Left ventricle myocardium superior (tissue), 1 donor: Measurements from ENCODE around the gene MPPED1. TPM values are rescaled to one million over a fixed set of nuclear protein-coding genes. Genes with fewer than 3 reads are reported as not detected.
A peak's percentile ranks its signal among the peaks of the same experiment; 100 is the strongest.

Experiments
- ATAC-seq: fragments of 200-7000 bp; cut with Tn5 transposase; one replicate; pipeline ENCODE4 v1.9.1; 2020; ENCODE audit warnings: mild to moderate bottlenecking, moderate library complexity
- DNase-seq: peaks from one replicate; pipeline ENCODE4 v3.0.0-alpha.2; 2020
- intact Hi-C: fragments of 100-400 bp; cut with micrococcal nuclease; formaldehyde crosslinking; loops from one replicate; pipeline ENCODE4 v1.11.0; 2022
- total RNA-seq: library from RNA; stranded (reverse); fragmentation: NEBNext Ultra II Directional; extraction: Animal tissue kit (Norgen Biotek cat#: 25700); gene quantifications from one replicate; pipeline ENCODE4 v1.2.1, GENCODE V29; 2021
- donor health status: DM: no; HTN: yes; CAD: no; lungs with severe emphysema.

Gene MPPED1
- total RNA-seq, 1 donor from 2014 or later, result not detected

DNA sequence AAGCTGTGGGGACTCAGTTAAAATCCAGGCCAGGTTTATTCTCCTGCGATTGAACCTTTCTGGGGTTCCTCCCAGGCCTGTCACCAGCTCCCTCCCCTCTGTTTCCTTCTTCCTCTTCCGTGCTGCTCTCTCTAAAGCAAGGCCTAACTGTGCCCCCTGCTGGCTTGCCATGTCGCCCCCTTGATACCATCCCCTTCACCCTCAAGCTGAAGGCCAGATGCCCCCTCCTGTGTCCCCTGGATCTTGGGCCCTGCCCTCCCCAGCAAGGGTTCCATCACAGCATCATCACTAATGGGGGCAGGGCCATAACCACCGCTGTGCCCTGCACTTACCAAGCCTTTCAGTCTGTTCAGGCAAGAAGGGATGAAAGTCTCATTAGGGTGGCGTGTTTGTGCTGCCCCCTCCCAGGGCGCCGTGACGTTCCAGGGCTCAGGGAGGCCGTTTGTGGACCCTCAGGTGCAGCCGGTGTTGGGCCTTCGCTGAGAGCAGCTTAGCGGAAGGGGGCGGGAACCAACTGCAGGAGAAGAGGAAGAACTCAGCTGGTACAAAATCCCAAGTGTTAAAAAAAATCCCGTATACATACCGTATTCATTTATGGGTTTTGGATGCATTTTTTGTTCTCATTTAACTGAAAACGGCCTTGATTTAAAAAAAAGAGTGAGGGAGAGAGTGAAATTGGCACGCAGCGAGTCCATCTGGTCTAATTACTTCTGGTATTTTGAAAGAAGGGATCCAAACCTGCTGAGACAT lies 69.9 kb downstream of the MPPED1 start:
- ATAC-seq (no peak), DNase-seq (no peak)
- intact Hi-C loops, result no loop called here

DNA sequence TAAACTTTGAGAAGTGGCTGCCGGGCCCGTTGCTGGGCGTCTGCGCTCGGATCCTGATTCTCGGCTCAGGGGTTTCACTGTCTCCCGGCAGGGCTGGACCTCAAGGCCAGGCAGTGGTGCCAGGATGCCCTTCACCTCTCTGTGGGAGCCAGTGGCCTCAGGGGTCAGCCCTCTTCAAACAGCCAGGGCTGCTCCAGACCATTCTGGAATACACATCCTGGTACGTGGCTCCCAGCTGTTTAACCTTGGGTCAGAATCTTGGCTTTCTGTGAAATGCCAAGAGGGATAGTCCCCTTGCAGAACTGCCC lies 70.5 kb downstream of the MPPED1 start:
- ATAC-seq, result no peak
- intact Hi-C loops, result no loop called here
- no peak for DNase-seq

DNA sequence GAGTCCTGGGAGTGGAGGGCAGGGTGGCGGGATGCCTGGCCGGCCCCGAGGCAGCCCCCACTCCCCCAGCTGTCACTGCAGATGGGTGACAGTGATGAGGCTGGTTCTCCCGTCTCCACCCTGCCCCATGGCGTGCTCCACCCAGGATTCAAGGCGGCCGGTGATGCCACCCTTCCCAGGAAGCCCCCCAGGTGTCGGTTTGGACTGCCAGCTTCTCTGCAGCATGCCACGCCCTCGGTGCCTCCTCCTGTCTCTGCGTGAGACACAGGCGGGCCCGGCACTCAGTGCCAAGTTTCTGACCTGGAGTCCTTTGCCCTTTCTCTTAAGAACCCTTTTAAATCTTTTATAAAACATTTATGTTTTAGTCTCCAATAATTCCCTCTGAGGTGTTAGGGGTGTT lies 71.5 kb downstream of the MPPED1 start:
- no peak for ATAC-seq
- intact Hi-C loops, result no loop called here

DNA sequence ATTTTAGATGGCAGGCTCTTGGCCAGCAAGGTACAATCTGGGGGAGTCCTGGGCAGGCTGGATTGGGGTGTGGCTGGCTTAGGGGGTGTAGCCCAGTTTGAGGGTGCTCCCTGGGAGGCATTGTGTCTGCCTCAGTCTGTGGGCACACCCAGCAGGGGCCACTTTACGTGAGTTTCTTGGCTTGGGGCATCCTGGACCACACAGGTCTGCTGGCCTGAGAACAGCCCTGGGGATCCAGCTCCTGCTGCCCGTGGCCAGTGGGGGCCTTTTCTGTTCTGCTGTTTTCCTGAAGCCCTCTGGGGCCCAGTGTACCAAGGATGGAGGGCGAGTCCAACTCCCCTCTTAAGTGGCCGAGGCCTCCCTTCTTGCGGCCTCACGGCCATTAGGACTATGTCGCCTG lies 71.9 kb downstream of the MPPED1 start:
- intact Hi-C loops, result no loop called here
- ATAC-seq (no peak), DNase-seq (no peak)

More for the DNA sequence above, 71.5 kb downstream of the MPPED1 start:
- no peak for DNase-seq

DNA sequence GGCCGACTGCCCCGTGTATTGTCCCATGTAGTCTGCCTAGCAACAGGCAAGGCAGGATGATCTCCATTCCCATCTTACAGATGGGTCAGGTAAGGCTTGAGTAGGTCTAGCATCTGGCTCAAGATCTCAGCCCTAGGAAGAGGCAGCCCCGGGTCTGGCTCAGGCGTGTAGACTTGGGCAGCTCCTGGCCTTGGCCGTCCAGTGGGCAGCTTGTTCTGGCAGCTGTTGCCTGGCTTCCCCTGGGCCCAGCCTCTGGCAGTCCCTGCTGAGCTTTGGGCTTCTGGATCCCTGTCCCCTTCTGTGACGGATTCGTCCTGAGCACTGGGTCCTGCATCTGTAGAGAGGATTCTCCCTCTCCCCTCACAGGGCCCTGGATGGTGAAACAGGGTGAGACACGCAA lies 72.4 kb downstream of the MPPED1 start:
- DNase-seq, result no peak
- intact Hi-C loops, result no loop called here
- no peak for ATAC-seq

DNA sequence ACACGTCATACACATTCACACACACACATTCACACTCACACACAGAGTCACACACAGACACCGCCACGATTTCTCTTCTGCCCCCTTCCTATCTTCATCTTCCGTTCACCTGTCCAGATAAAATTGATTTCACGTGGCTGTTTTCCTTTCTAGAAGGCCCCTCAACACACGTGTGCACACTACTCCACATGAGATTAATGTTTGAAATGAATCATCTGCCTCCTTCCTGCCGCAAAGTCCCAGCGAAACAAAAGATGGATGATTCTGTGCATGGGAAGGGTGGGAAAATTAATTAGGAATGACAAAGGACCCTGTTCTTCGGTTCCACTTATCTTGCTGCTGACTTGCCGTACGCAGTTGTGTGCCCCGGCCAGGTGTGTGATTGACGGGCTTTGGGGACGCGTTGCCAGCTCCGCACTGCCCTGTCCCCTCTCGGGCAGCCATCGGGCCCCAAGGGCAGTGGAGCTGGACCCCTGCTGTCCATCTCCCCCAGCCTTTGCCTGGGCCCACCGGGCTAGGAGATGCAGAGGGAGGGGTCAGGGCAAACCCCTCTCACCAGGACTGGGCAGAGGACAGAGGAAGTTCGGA lies 73.8 kb downstream of the MPPED1 start:
- intact Hi-C loops, result no loop called here
- ATAC-seq (no peak), DNase-seq (no peak)

DNA sequence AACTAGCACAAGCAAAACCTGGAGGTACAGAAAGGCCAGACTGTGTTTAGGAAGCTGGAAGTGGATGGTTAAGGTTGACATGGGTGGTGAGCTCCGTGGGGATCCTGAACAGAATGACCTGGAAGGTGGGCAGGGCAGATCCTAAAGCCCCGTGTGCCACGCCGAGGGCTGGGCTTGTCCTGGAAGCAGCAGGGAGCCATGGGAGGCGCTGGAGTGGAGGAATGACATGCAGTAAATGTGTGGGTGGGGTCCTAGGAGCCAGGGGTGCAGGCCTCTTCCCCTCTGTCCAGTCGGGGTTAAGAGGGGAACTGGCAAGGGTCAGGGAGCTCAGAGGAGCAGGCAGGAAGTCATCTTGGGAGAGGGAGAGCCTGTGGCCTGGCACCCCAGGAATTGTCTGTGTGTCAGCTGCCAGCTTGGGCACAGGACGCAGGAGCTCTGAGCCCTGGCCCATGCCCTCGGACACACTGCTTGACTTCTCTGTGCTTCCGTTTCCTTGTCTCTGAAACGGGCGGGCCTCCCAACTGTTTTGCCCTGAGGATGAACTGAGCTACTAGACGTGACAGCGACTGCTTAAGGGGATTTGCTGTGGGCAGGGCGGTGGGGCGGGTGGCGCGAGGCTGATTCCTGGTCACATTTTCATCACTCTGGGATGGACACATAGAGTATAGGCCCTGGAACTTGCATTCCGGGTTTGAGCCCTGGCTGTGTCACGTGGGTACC lies 75.7 kb downstream of the MPPED1 start:
- no peak for ATAC-seq
- DNase-seq, result peak; percentile 10
- intact Hi-C loops, result no loop called here

DNA sequence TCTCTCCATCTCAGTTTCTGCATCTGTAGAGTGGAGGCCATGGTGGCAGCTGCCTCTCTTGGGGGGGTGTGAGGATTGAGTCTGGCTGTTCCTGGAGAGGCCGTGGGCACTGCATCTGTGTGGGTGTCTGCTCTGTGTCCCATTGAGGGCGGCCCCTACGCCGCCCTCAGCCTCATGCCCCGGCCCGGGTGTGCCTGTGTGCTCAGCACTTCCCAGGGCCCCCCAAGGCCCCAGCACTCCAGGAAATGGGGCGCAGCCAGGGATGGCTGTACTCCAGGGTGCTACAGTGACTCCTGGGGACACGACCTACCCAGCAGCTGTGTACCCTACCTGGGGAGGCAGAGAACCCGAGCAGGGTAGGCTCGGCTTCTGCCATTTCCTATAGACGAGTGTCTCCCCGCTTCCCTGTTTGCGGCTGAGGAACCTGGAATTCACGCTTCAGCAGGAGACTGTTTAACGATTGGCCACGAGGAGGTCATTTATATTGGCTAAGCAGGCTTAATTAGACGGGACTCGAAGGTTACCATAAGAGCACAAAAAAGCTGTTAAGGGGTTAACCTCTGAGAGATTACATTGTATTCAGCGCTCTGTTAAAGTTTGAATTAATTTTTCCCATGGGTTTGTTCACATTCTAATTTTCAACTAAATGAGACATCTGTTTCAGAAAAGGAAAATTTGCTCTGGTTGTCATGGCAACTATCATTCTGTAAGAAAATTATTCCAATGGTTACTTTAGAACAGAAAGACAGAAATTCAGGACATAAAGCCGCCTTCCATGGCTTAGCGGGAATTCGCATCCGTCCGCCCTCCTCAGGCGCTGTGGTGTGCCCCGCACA lies 76.4 kb downstream of the MPPED1 start:
- intact Hi-C loops, result no loop called here
- DNase-seq, result peak; percentile 5
- ATAC-seq, result no peak

DNA sequence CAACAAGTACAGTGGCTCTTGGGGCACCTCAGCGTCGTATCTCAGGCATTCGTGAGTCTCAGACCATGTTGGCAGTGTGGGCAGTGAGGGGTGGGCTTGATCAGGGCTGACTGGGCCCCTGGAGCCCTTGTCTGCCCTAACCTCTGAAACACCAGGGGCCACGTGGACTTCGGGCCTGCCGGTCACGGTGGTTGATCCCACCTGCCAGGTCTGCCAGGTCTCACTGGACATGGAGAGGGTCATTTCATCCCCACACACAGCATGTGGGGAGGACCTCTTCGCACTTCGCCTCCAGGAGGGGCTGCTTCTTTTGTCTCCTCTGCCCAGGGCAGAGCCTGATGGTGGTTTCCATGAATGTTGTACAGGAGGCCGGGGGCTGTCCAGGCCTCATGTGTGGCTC lies 77.1 kb downstream of the MPPED1 start:
- intact Hi-C loops, result no loop called here
- DNase-seq (no peak), ATAC-seq (no peak)

DNA sequence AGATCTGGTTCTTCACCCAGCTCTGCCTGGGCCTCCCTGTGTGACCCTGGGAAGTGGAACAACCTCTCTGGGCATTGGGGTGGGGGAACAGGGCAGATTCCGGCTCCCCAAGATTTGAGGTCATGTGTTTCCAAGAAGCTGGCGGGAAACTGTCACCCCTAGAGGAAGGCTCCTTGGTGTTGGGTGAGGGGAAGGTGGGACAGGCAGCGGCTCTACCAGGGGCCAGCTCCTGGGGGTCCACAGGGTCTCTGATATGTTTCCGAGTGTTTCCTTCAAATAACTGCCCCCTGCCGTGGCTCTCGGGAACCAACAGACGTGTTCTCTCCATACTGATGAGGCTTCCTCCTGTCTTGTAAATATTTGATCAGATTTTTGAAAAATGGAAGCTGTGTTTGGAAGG lies 78.5 kb downstream of the MPPED1 start:
- intact Hi-C loops, result no loop called here
- DNase-seq (no peak), ATAC-seq (no peak)

DNA sequence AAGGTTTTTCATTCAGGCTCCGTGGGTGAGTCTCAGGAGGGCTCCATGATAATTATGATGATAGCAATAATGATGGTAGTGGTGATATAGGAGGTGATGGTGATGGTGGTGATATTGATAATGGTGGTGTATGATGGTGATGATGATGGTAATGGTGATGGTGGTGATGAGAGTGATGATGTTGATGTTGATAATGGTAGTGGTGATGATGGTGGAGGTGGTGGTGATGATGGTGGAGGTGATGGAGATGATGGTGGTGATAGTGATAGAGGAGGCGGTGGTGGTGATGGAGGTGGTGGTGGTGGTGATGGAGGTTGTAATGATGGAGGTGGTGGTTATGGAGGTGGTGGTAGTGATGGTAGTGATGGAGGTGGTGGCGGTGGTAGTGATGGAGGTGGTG lies 79.4 kb downstream of the MPPED1 start:
- DNase-seq, result no peak
- ATAC-seq, result no peak
- intact Hi-C loops, result no loop called here

DNA sequence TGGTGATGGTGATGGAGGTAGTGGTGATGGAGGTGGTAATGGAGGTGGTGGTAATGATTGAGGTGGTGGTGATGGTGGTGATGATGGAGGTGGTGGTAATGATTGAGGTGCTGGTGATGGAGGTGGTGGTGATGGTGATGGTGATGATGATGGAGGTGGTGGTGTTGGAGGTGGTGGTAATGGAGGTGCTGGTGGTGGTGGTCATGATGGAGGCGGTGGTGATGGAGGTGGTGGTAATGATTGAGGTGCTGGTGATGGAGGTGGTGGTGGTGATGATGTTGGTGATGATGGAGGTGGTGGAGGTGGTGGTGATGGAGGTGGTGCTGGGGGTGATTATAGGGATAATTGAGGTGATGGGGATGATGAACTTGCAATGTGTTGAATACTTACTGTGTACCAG lies 79.9 kb downstream of the MPPED1 start:
- intact Hi-C loops, result no loop called here
- ATAC-seq, result no peak

DNA sequence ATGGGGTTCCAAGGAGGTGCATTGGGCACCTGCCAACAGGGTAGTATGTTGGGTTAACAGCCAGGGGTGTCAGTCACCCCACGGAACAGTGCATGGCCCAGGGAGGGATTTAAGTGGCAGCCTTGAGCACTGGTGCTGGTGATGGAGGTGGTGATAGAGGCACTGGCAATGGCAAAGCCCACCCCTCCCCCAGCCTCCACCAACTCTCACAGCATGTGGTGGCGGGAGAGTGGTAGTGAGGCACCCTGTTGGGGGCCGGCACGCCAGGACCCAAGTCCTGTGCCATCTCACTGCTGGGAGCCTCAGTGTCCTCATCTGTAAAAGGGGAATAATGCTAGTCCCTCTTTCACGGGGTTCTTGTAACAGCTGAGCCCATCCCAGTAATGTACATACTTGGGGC lies 81.5 kb downstream of the MPPED1 start:
- intact Hi-C loops, result no loop called here
- ATAC-seq, result no peak
- DNase-seq, result no peak

More for the DNA sequence above, 79.9 kb downstream of the MPPED1 start:
- DNase-seq, result no peak

DNA sequence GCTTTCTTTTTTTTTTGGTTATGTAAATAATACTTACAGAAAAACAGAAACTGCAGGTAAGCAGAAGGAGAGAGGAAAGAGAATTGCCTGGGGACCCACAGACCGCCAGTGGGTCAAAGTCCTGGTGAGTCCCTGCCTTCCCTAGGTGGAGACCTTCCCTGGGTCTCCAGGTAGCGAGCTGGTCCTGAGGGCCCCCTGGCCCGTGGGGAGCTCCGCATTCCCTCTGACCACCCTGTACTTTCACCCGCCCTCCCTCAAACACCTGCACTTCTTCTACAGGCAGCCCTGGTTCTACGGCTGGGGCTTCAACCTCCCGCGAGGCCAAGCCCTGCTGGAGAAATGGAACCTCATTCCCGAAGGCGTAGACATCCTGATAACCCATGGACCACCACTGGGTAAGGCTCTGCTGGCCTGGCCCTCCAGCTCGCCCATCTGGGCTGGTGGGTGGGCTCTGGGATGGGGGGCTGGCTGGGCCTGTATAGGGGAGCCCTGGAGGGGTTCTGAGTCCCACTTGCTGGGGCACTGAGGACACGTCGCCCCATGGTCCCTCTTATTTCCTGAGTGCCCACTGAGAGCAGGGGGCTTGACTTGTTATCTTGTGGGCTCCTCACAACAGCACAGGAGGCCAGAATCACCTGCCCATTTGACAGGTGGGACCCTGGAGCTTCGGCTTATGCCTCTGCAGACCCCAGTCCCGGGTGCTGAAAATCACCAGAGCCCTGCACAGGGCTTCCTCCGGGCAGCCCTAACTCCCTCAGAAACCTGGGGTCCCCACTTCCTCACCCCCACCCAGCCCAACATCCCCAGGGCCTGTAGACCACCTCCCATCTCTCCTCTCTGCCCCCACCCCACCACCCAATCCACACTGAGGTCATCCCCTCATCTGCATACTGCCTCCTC lies 86.4 kb downstream of the MPPED1 start:
- ATAC-seq, result no peak
- no peak for DNase-seq

DNA sequence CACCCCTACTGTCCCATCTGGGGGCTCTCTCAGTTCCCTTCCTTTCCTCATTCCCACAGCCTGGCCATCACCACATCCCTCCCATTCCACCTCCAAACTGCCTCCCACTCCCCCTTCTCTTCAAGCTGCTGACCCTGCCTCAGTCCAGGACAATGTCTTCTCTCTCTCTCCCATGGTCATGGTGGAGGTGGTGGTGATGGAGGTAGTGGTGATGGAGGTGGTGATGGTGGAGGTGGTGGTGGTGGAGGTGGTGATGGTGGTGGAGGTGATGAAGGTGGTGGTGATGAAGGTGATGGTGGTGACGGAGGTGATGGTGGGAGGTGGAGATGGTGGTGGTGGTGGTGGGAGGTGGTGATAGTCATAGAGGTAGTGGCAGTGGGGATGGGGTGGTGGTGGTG lies 87.0 kb downstream of the MPPED1 start:
- no peak for DNase-seq
- ATAC-seq, result no peak
- intact Hi-C loops, result no loop called here

More for the DNA sequence above, 86.4 kb downstream of the MPPED1 start:
- intact Hi-C loops, result no loop called here

DNA sequence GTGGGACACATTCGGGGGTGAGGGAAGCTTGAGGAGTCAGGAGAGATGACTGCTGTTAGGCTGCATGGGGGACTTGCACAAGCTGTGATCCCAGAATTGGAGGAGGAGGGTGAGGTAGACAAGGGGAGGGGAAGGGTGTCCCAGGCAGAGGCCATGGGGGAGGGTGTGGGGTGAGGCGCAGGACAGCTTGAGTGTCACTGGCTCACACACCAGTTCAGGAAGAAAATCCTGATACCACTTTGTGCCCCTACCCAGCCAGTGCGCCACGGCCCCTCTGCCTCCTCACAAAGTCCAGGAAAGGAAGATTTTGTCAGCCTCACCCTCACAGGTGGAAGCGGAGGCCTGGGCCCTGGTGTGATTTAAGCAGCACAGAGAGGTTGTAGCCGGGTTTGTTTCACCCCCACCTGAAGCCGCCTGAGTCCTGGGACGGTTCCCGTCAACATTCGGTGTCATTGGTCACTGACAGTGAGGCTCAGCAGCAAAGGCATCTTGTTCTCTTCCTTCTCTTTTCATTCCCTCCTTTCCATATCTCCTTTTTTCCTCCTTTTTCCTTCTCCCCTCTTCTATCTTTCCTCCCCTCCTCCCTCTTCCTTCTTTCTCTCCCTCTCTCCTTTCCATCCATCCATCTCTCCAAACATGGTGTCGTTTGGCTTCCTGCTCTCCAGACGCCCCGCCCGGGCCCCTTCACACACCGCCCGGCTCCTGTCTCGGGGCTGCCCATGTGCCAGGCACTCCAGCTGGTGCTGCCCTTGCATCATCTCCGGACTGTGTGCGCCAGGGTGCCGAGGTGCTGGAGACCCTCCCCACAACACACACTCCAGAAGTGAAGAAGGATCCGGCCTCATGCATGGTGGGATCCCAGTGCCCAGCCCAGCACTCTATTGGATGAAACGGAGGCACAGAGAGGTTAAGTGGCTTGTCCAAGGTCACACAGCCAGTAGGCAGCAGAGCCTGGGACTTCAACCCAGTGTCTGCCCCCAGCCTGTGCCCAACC lies 89.3 kb downstream of the MPPED1 start:
- ATAC-seq, result no peak
- no peak for DNase-seq
- intact Hi-C loops, result no loop called here

DNA sequence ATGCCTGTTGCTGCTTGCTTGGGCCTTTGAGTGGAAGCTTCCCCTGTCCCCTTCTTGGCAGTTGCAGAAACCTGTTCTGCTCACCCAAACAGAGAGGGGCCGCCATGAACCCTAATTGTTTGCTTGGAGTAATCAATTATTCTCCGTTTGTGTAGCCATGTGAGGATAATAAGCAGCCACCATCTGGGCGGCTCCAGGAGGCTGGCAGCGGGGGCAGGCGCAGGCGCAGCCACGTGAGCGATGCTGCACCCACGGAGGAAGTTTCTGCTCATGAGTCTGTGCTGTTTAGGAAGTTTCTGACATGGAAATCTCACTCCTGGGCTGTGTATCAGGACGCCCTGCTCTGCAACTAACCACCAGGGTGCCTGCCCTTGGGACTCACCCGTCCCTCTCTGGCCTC lies 90.1 kb downstream of the MPPED1 start:
- ATAC-seq (no peak), DNase-seq (no peak)
- intact Hi-C loops, result no loop called here
